Measurements from ENCODE around the gene ARFGAP1. TPM values are rescaled to one million over a fixed set of nuclear protein-coding genes. Genes with fewer than 3 reads are reported as not detected.

ARFGAP1 gene
- total and polyA plus RNA-seq, 2 of the 8 experiments (the other 6 are each of a cell fraction or from before 2014, with no cell fraction given), result 93.7 to 100 TPM

DNA sequence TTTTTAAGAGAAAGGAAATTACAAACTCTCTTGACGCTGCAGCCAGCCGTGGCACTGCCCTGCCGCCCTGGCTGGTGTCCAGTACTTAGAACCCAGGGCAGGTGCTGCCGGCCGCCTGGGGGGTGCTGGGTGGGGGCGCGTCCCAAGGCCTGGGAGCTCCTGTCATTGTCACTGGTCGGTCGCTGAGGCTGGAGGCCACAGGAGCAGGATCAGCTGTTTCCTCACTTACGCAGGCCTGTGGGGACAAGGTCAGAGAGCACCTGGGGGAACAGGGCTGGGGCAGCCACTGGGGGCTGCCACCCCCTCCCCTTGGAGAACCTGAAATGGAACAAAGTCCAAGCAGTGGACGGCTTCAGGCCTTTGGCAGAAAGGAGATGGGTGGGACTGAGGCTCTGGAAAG is 31.3 kb upstream of the ARFGAP1 start:
- Histone ChIP-seq H3K14ac (ENCODE audit: insufficient read length) (no peak overlapping the region), H3K9ac (replicated peaks in 1 of 4; ENCODE audit: extremely low read depth in 1 of 4, low read depth in 3 of 4, low read length in 3 of 4) (no peak overlapping the region), H2BK5ac (ENCODE audit: low read depth, low read length) (no peak overlapping the region), H4K8ac (ENCODE audit: extremely low read depth, insufficient read depth, low read length) (no peak overlapping the region), H2BK20ac (ENCODE audit: low read length) (no peak overlapping the region), H3K9me3 (ENCODE audit: insufficient read depth in 2 of 2, low read depth in 1 of 2, low read length in 1 of 2) (no peaks in the 10 kb centered on the region), H3K36me3 (ENCODE audit: control insufficient read depth in 2 of 4, insufficient read depth in 4 of 4, low read length in 3 of 4) (no peaks in the 10 kb centered on the region), H3K4me3 (ENCODE audit: extremely low read depth in 1 of 4, insufficient read depth in 2 of 4, low read depth in 3 of 4, low read length in 4 of 4) (no peak overlapping the region), H4K5ac (ENCODE audit: insufficient read length, low read depth, low read length) (no peak overlapping the region), H3K4ac (replicated peaks; ENCODE audit: insufficient read length, low read depth, low read length) (no peak overlapping the region), H3K4me1 (replicated peaks in 1 of 4; ENCODE audit: control insufficient read depth in 3 of 4, insufficient read depth in 4 of 4, low read length in 3 of 4) (peaks cover 0 to 3% (median 1%) of the 10 kb centered on the region in 4 experiments; a peak in 3 of 7 replicates), H2BK12ac (ENCODE audit: low read depth, low read length) (no peak overlapping the region), H3K56ac (replicated peaks; ENCODE audit: insufficient read length, low read depth, low read length) (no peak overlapping the region), H2BK15ac (ENCODE audit: low read length) (no peak overlapping the region), H3K27ac (ENCODE audit: low read depth, low read length) (no peak overlapping the region), H4K91ac (replicated peaks; ENCODE audit: insufficient read length, low read length) (no peak overlapping the region), H3K79me2 (ENCODE audit: control insufficient read depth in 1 of 2, insufficient read depth in 2 of 2, low read length in 2 of 2) (no peaks in the 10 kb centered on the region), H2AFZ (ENCODE audit: low read length) (no peak overlapping the region), H3K27me3 (replicated peaks in 1 of 4; ENCODE audit: control insufficient read depth in 3 of 4, extremely low read depth in 1 of 4, insufficient read depth in 3 of 4, low read length in 3 of 4) (no peaks in the 10 kb centered on the region; a peak in 2 of 7 replicates), H3K23me2 (ENCODE audit: low read depth, low read length) (no peaks in the 10 kb centered on the region), H2BK120ac (replicated peaks; ENCODE audit: low read depth, low read length) (no peak overlapping the region), H3K4me2 (ENCODE audit: insufficient read depth in 1 of 2, low read depth in 2 of 2, low read length in 2 of 2) (no peak overlapping the region), H3K79me1 (ENCODE audit: low read depth, low read length) (no peaks in the 10 kb centered on the region), H4K20me1 (replicated peaks in 1 of 2; ENCODE audit: control insufficient read depth in 1 of 2, insufficient read depth in 2 of 2, low read length in 2 of 2) (no peaks in the 10 kb centered on the region), H3K18ac (ENCODE audit: extremely low read depth, low read length) (no peak overlapping the region), H2AK5ac (ENCODE audit: low read depth, low read length) (no peak overlapping the region), H3K23ac (ENCODE audit: insufficient read length) (no peak overlapping the region)
- ChIA-PET POLR2A (ENCODE audit: partially characterized antibody) (interaction anchor here (0.6 to 1.5 kb wide), 2 partner anchors 13 to 26 kb away, joined by 3 read pairs; partner anchors contain the start of gene YTHDF1), CTCF (ENCODE audit: partially characterized antibody) (interaction anchor here (1.1 to 10.9 kb wide), 6 partner anchors 9 to 49 kb away, joined by 3 to 199 read pairs (median 4); no protein-coding TSS in a partner anchor)
- 86% methylated on average over 10 of the region's 11 CpGs; no CpG with 5 or more reads in 1 of the 2 experiments for WGBS, 2 experiments (ENCODE audit: extremely low coverage in 1 of 2, insufficient coverage in 1 of 2, insufficient read length in 1 of 2, insufficient replicate concordance in 2 of 2, low coverage in 1 of 2, low lambda C conversion rate in 2 of 2, missing lambda C conversion rate in 1 of 2)
- DNase-seq (ENCODE audit: low read depth in 1 of 2, low spot score in 2 of 2) (no peak), FAIRE-seq (no peak)
- TF ChIP-seq EP300 (IDR thresholded peaks at IDR 0.05; ENCODE audit: borderline replicate concordance in 1 of 2, low read depth in 2 of 2, low read length in 2 of 2), result no peak
- TF ChIP-seq CEBPB (IDR thresholded peaks at IDR 0.05; ENCODE audit: low read depth, low read length), result no peak
- TF ChIP-seq E2F6 (IDR thresholded peaks at IDR 0.05), result no peak
- no peak for TF ChIP-seq EGR1 (IDR thresholded peaks at IDR 0.05; ENCODE audit: borderline replicate concordance, low read depth, low read length)
- TF ChIP-seq, protein P1, sequence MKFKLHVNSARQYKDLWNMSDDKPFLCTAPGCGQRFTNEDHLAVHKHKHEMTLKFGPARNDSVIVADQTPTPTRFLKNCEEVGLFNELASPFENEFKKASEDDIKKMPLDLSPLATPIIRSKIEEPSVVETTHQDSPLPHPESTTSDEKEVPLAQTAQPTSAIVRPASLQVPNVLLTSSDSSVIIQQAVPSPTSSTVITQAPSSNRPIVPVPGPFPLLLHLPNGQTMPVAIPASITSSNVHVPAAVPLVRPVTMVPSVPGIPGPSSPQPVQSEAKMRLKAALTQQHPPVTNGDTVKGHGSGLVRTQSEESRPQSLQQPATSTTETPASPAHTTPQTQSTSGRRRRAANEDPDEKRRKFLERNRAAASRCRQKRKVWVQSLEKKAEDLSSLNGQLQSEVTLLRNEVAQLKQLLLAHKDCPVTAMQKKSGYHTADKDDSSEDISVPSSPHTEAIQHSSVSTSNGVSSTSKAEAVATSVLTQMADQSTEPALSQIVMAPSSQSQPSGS (IDR thresholded peaks at IDR 0.05; ENCODE audit: low read length), result no peak
- TF ChIP-seq RFX5 (IDR thresholded peaks at IDR 0.05; ENCODE audit: borderline replicate concordance, low read depth, low read length), result no peak
- TF ChIP-seq SIX5 (IDR thresholded peaks at IDR 0.05; ENCODE audit: low read depth, low read length), result no peak
- no peak for TF ChIP-seq JUND (IDR thresholded peaks at IDR 0.05; ENCODE audit: low read length)
